Measurements from ENCODE around the gene CDK2AP2. TPM values are rescaled to one million over a fixed set of nuclear protein-coding genes. Genes with fewer than 3 reads are reported as not detected.
"Not testable (repeated sequence)": the region's sequence is repeated elsewhere in the genome, so short reads cannot be mapped to it uniquely, and the experiment has no call there.

CDK2AP2 gene
- total and polyA plus RNA-seq, 5 experiments from 2014 or later = 41.8 to 96.8 (median 75.9) TPM

DNA sequence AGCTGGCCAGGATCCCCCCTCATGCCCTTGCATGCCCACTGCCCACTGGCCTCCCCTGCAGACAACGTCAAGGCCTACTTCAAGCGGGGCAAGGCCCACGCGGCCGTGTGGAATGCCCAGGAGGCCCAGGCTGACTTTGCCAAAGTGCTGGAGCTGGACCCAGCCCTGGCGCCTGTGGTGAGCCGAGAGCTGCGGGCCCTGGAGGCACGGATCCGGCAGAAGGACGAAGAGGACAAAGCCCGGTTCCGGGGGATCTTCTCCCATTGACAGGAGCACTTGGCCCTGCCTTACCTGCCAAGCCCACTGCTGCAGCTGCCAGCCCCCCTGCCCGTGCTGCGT is 17.3 kb downstream of the CDK2AP2 start:
- Mint-ChIP-seq H3K27me3 (no peaks in the 10 kb centered on the region), H3K36me3 (peaks cover 0 to 58% (median 12%) of the 10 kb centered on the region in 3 donors), H3K27ac (peak overlapping the region in 3 of 10 donors; percentile 4 to 55 (median 43)), H3K4me1 (peaks cover 18 to 44% (median 33%) of the 10 kb centered on the region in 4 donors), H3K4me3 (no peak overlapping the region), H3K9me3 (no peaks in the 10 kb centered on the region)
- POLR2A ChIA-PET = interaction anchor here (0.7 to 2.1 kb wide), 10 partner anchors 8 to 220 kb away, joined by 3 to 8 read pairs (median 4); partner anchors contain the start of gene PITPNM1
- no peak for DNase-seq
- ATAC-seq = no peak

DNA sequence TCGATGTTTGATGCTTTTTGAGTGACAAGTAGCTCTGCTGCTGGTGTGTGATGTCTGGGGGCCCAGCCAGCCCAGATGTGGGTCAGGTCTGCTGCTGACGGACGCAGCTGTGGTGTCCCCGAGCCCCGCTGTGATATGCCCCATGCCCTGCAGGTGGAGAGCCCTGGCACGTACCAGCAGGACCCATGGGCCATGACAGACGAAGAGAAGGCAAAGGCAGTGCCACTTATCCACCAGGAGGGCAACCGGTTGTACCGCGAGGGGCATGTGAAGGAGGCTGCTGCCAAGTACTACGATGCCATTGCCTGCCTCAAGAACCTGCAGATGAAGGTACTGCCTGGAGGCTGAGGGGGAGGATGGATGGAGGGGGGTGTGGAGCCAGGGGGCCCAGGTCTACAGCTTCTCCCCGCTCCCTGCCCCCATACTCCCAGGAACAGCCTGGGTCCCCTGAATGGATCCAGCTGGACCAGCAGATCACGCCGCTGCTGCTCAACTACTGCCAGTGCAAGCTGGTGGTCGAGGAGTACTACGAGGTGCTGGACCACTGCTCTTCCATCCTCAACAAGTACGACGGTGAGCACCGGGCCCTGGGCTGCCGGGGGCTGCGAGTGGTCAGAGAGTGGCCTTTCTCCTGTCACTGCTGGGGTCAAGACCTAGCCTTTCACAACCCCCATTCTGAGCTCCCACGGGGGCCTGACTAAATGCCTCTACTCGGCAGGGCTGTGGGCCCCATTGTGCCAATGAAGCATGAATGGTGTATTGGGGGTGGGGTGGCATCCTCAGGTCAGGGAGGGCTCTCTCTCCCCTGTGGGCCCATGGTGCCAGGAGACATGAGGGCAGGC is 17.9 kb downstream of the CDK2AP2 start:
- Mint-ChIP-seq H3K36me3 (peaks cover 0 to 58% (median 12%) of the 10 kb centered on the region in 3 donors), H3K4me3 (no peak overlapping the region), H3K27me3 (no peaks in the 10 kb centered on the region), H3K9me3 (no peaks in the 10 kb centered on the region), H3K27ac (peak overlapping the region in 8 of 10 donors; percentile 35 to 81 (median 68)), H3K4me1 (peaks cover 20 to 47% (median 37%) of the 10 kb centered on the region in 4 donors)
- ATAC-seq = no peak
- POLR2A ChIA-PET = interaction anchor here (0.7 to 9.3 kb wide), 10 partner anchors 9 to 219 kb away, joined by 3 to 176 read pairs (median 5); partner anchors contain the start of genes PITPNM1 and TMEM134
- no peak for DNase-seq

- no peaks in the 10 kb centered on the region for H3K9me3 Mint-ChIP-seq
- H3K4me3 Mint-ChIP-seq = peak overlapping the region in 1 of 10 donors; percentile 3
- H3K27ac Mint-ChIP-seq = peak overlapping the region in 8 of 10 donors; percentile 35 to 81 (median 65)
- POLR2A ChIA-PET = interaction anchor here (0.7 to 9.3 kb wide), 10 partner anchors 10 to 98 kb away, joined by 3 to 176 read pairs (median 8); partner anchors contain the start of genes PITPNM1, PPP1CA, RAD9A and TBC1D10C
- no peaks in the 10 kb centered on the region for H3K27me3 Mint-ChIP-seq
- DNase-seq = no peak
- ATAC-seq = no peak
- peaks cover 0 to 56% (median 12%) of the 10 kb centered on the region in 3 donors for H3K36me3 Mint-ChIP-seq
- H3K4me1 Mint-ChIP-seq = peaks cover 27 to 53% (median 45%) of the 10 kb centered on the region in 4 donors
Measured at GRCh38 chr11:67489203-67489884, 18.6 kb downstream of the CDK2AP2 start.

- H3K36me3 Mint-ChIP-seq = peaks cover 0 to 48% (median 12%) of the 10 kb centered on the region in 3 donors
- H3K4me1 Mint-ChIP-seq = peaks cover 37 to 69% (median 67%) of the 10 kb centered on the region in 4 donors
- POLR2A ChIA-PET = interaction anchor here (0.7 to 9.3 kb wide), 12 partner anchors 9 to 96 kb away, joined by 3 to 176 read pairs (median 32); partner anchors contain the start of genes CARNS1, CDK2AP2, PITPNM1 and PPP1CA
- no peaks in the 10 kb centered on the region for H3K27me3 Mint-ChIP-seq
- H3K4me3 Mint-ChIP-seq = peak overlapping the region; percentile 77 to 100 (median 89)
- peak overlapping the region; percentile 94 to 100 (median 96) for H3K27ac Mint-ChIP-seq
- no peaks in the 10 kb centered on the region for H3K9me3 Mint-ChIP-seq
- DNase-seq (peak in 1 of 10 donors; percentile 48), ATAC-seq (no peak)
Measured at GRCh38 chr11:67486481-67487195, 21.3 kb downstream of the CDK2AP2 start.

GRCh38 chr11:67485873-67486361 is 22.0 kb downstream of the CDK2AP2 start:
- Mint-ChIP-seq H3K27ac (peak overlapping the region; percentile 94 to 100 (median 96)), H3K4me3 (peak overlapping the region; percentile 77 to 100 (median 89)), H3K36me3 (peaks cover 0 to 41% (median 12%) of the 10 kb centered on the region in 3 donors), H3K4me1 (peaks cover 36 to 69% (median 67%) of the 10 kb centered on the region in 4 donors)
- DNase-seq = peak in 7 of 10 donors; percentile 33 to 73 (median 46)
- not testable (repeated sequence) for ATAC-seq, H3K27me3 Mint-ChIP-seq, H3K9me3 Mint-ChIP-seq
- POLR2A ChIA-PET = interaction anchor here (0.7 to 9.3 kb wide), 15 partner anchors 9 to 96 kb away, joined by 3 to 176 read pairs (median 22); partner anchors contain the start of genes CARNS1, CDK2AP2, PITPNM1 and PPP1CA

DNA sequence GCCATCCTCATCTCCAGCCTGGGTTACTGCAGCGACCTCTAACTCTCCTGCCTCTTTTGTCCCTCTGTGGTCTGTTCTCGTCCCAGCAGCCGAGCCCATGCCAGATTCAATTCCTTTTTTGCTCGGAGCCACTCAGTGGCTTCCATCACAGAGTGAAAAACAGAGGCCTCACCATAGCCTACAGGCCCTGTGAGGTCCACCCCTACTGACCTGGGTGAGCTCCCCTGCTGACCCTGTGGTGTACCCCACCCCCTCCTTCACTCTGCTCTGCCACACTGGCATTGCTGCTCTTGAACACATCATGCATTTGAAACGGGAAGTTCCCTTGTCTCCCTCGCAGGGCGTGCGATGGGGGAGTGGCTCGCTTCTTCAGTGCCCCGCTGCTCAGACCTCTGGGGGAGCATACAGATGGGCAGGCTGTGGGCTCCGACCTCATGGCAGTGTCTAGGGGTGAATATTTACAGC is 23.1 kb downstream of the CDK2AP2 start:
- POLR2A ChIA-PET = interaction anchor here (0.6 to 9.3 kb wide), 25 partner anchors 11 to 873 kb away, joined by 3 to 176 read pairs (median 10); partner anchors contain the start of genes CARNS1, CDK2AP2, PITPNM1 and POLD4
- peak; percentile 3 to 7 for ATAC-seq
- peaks cover 36 to 68% (median 64%) of the 10 kb centered on the region in 4 donors for H3K4me1 Mint-ChIP-seq

GRCh38 chr11:67483831-67484665 is 23.9 kb downstream of the CDK2AP2 start:
- H3K36me3 Mint-ChIP-seq = peaks cover 0 to 26% (median 7%) of the 10 kb centered on the region in 3 donors
- peak overlapping the region; percentile 86 to 100 (median 98) for H3K4me3 Mint-ChIP-seq
- peaks cover 34 to 62% (median 59%) of the 10 kb centered on the region in 4 donors for H3K4me1 Mint-ChIP-seq
- peak overlapping the region; percentile 96 to 100 (median 99) for H3K27ac Mint-ChIP-seq
- POLR2A ChIA-PET = interaction anchor here (0.8 to 9.3 kb wide), 30 partner anchors 11 to 244 kb away, joined by 3 to 176 read pairs (median 10); partner anchors contain the start of genes ANKRD13D, CARNS1, CDK2AP2 and PITPNM1
- DNase-seq = peak in 8 of 10 donors; percentile 46 to 89 (median 74)
- no peaks in the 10 kb centered on the region for H3K27me3 Mint-ChIP-seq
- no peaks in the 10 kb centered on the region for H3K9me3 Mint-ChIP-seq
- peak; percentile 56 to 68 for ATAC-seq

More for the DNA sequence above, 23.1 kb downstream of the CDK2AP2 start:
- Mint-ChIP-seq H3K9me3 (no peaks in the 10 kb centered on the region), H3K27ac (peak overlapping the region; percentile 96 to 100 (median 99)), H3K27me3 (no peaks in the 10 kb centered on the region), H3K36me3 (peaks cover 0 to 31% (median 12%) of the 10 kb centered on the region in 3 donors), H3K4me3 (peak overlapping the region; percentile 86 to 100 (median 98))
- peak; percentile 34 to 71 (median 52) for DNase-seq

DNA sequence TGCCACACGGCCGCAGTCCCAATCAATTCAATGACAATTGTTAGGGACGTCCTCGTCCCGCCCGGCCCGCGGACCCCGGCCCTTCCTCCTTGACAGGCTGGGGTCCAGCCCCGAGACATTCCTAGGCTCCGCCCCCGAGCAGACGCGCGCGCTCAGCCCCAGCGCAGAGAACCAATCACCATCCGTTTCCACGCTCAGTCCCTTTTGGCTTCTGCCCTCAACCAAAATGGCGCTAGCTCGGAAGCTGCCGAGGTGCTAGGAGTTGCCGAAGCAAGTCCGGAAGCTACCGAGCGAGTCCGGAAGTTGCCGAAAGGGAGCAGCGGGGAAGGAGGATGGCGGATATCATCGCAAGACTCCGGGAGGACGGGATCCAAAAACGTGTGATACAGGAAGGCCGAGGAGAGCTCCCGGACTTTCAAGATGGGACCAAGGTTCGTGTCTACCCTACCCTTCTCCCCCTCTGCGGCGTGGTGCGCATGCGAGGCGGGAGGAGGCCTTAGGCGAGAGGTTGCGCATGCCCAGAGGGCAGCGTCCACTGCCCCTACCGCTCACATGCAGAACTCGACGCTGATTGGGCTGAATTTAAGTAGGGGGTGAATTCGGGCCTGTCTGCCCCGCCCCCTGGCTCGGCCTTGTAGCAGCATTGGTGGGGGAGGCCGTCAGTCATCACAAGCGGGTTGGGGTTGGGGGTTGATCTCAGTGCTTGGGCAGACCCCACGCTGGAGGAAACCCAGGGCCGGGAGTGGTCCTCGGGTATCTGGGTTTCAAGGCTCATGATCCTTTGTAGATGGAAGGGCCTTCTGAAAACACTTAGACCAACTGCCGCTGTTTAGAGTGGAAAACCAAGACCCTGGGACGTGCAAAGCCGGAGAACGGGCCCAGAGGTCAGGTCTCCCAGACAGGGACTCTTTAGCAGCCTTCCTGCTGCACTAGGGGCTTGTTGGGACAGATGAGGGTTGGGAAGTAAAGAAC is 24.8 kb downstream of the CDK2AP2 start, which contains the start of gene AIP:
AIP (plus strand) TSS at position 200 of the 972 bp plus-strand sequence; CDS start at position 333, 133 bp downstream.
- peak; percentile 90 to 99 (median 97) for DNase-seq
- H3K27me3 Mint-ChIP-seq = no peaks in the 10 kb centered on the region
- H3K27ac Mint-ChIP-seq = peak within 1 kb of the TSS; percentile 96 to 100 (median 99)
- peaks cover 29 to 56% (median 53%) of the 10 kb centered on the region in 4 donors for H3K4me1 Mint-ChIP-seq
- H3K9me3 Mint-ChIP-seq = no peaks in the 10 kb centered on the region
- H3K4me3 Mint-ChIP-seq = peak within 1 kb of the TSS; percentile 86 to 100 (median 98)
- H3K36me3 Mint-ChIP-seq = peaks cover 0 to 18% (median 6%) of the 10 kb centered on the region in 3 donors
- POLR2A ChIA-PET = interaction anchor here (0.7 to 9.3 kb wide), 30 partner anchors 9 to 242 kb away, joined by 3 to 176 read pairs (median 10); partner anchors contain the start of genes ANKRD13D, CARNS1, CDK2AP2 and PITPNM1
- ATAC-seq = peak; percentile 75 to 78

DNA sequence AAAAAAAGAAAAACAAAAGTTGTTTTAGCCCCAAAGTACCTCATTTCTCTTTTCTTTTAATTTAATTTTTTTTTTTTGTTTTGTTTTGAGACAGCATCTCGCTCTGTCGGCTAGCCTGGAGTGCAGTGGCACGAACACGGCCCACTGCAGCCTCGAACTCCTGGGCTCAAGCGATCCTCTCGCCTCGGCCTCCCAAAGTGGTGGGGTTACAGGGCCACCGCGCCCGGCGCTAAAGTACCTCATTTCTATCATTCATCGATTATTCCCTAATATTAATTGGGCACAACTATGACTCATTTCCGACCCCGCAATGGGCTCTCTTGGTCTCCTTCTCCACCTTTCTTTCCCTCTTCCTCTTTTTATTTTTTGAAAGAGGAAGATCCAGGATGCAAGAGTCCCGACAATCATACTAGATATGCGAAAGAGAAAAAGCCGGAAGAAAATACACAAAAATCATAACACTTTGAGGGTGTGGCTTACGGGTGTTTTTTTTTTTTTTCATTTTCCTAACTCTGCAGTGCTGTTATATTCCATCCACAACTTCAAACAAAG is 25.6 kb downstream of the CDK2AP2 start:
- Mint-ChIP-seq H3K4me1 (peaks cover 26 to 48% (median 45%) of the 10 kb centered on the region in 4 donors), H3K36me3 (peaks cover 0 to 10% (median 3%) of the 10 kb centered on the region in 3 donors), H3K27me3 (no peaks in the 10 kb centered on the region), H3K27ac (peak overlapping the region; percentile 96 to 100 (median 99)), H3K9me3 (no peaks in the 10 kb centered on the region), H3K4me3 (peak overlapping the region; percentile 86 to 100 (median 98))
- POLR2A ChIA-PET = interaction anchor here (0.7 to 9.3 kb wide), 31 partner anchors 9 to 210 kb away, joined by 3 to 176 read pairs (median 7); partner anchors contain the start of genes ANKRD13D, CARNS1, CDK2AP2 and PITPNM1
- DNase-seq (peak in 1 of 10 donors; percentile 54), ATAC-seq (peak; percentile 4 to 12)

All from naive thymus-derived CD8-positive, alpha-beta T cell (primary cell).